GM19351 (cell line): ENCODE data around the gene SHROOM3.

ENCODE experiments used
- ATAC-seq: cut with Tn5 transposase; IDR thresholded peaks from one replicate; pipeline ENCODE4 v1.9.1; 2021; ENCODE audit warnings: mild to moderate bottlenecking, moderate library complexity; ENCODE audit not compliant: unreplicated experiment

The SHROOM3 gene

GRCh38 chr4:76651616-76652015 is 216.6 kb downstream of the SHROOM3 start:
- ATAC-seq, result no peak

DNA sequence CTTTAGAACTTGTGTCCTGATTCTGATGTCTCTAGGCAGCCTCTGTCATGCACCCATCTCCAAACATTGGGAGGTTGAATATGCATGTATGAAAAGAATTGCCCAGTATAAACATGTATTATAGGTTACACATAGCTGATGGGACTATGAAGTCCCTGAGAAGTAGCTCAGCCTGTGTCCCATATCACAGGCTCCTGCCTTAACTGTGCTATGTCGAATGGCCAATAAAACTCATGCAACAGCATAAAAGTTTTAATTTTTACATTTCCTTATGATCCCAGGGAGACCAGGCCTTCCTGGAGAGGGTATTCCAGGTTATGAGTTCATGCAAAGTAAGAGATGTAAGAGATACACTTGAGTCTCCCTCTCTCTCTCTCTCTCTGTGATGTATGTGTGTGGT is 217.4 kb downstream of the SHROOM3 start:
- no peak for ATAC-seq

GRCh38 chr4:76654084-76654483 is 219.1 kb downstream of the SHROOM3 start:
- ATAC-seq, result no peak

DNA sequence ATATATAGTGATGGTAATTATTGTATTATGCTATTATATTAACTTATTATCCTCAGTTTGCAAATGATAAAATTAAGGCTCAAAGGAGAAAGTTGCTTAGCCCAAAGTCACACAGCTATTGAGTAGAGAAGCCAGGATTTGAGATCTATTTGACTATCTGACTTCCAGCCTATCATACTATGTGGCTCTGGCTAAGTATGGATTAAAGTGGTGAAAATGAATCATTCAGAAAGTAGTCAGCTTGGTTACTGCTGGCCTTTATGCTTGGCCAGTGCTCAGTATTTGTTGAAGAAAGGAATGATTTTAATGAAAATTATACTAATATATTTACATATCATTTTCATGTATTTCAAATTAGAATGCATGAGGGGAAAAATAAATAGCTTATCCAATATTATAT is 219.8 kb downstream of the SHROOM3 start:
- no peak for ATAC-seq

DNA sequence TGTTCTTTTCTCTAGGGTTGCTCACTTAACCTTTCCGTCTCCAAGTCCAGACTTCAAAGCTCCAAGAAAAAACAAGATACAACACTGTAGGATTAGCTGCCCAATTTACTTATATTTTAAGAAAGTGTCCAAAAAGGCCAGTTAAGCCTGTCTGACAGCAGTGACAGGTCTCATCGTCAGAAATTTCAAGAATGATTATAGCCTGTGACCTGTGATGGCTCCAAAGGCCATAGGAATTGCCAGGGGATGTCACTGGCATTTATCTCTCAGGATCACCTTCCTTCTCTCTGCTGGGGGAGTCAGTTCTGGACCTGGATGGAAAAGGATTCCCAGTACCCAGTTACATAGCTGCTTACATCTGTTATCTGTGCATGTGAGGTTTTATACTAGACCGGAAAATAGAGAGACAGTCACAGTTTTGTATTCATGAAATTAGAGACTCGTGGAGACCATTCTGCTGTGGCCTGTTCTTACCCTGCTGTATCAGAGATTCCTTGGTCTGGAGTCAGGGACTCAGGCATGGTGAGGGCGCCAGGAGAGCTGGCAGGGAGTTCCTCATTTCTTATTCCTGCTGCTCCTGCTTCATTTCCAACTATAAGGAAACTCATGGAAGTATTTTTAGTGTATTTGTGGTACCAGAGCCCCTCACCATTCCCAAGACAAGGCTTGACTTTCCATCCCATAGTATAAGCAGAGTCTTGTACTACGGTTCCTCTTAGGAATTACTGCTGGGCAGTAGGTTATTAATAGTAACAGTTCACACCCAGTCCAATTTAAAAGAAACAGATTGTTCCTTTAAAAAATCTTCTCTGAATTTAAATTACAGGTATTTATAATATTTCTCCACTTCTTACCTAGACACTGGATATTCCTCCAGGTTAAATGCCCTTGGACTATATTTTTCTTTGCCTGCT is 220.8 kb downstream of the SHROOM3 start:
- no peak for ATAC-seq

DNA sequence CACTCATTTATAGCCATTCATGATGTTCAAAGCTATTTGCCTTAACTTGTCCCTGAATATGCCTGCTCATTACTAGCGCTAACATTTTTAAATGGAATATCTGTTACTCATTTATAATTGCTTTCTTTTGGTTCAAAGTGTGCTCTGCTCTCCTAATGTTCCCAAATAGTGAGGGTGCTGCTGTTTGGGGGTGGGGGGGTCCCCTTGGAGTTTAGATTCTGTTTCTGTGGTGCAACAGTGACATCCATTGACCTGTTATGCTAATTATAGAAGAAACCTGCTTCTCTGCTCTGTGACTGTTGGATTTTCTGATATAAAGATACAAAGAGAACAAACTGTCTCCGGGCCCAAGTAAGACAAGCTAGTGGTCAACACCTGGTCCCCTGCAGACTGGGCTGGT is 222.4 kb downstream of the SHROOM3 start:
- ATAC-seq, result no peak

DNA sequence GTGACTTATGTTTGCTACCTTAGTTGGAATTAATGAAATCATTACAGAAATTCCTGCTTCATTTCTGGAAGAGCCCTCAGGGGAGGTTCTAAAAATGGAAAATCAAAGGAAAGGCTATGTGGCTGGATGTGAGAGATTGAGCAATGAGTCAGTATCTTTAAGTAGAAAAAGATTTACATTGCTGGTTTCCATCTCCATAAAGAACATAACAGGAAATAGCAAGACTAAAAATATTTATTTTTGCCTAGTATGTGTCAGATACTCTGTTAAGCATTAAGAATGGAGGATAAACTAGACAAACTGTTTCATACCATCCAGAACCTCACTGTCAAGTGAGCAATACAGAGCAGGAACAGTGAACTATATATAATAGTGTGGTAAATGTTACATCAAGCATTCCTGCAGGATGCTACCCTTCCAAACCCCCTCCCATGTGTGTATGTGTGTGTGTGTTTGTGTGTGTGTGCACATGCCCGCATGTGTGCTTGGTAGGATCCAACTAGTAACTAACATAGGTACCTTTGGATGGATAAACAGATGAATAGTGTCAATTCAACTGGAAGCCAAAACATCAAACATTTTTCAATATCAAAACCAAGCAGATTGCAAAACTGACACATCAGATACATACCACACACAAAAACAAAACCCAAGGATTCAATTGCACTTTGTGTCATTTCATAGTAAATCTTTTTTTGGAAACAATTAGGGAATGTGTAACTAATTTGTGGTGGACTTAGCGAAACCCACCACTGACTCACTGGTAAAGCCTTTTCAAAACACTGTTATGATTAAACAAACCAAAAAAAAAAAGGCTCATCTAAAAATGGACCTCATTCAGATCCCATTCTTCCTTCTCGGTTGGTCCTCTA is 223.4 kb downstream of the SHROOM3 start:
- no peak for ATAC-seq

DNA sequence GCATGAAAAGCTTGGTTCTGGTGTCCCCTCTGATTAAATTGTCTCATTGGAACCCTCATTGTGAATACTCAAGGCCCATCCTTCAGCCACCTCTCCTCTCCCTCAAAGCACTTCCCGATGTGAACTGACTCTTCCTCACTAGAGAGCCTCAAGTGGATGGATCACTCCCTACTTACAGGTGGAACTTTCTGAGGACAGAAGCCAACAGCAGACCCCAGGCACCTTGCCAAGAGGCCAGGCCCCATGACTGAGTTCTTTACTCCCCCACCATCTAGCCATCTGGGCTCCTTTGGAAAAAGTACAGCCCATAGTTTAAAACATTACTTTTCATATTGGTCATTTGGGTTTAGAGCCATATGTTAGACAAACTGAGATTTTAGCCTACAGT is 224.1 kb downstream of the SHROOM3 start:
- ATAC-seq, result no peak

- ATAC-seq, result no peak
These were observed 228.8 kb downstream of the SHROOM3 start for GRCh38 chr4:76663824-76664223.

- no peak for ATAC-seq
These were observed 230.1 kb downstream of the SHROOM3 start for GRCh38 chr4:76665153-76665552.

DNA sequence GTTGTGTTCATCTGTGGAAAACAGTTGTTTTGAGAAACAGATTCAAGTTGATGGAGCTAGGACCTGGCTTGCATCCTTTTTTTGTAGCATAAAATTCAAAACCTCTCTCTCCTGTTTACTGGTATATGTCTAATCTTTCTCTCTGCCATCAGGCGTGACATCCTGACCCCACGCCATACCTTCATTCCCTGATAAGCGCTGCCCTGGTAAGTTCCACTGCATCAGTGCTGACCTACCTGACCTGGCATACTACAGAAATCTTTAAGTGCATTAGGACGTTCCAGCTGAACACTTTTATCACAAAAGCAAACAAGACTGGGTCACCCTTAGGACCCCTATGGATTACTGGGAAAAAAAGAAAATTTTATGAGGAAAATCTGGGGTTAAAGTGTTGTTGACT is 230.7 kb downstream of the SHROOM3 start:
- no peak for ATAC-seq

DNA sequence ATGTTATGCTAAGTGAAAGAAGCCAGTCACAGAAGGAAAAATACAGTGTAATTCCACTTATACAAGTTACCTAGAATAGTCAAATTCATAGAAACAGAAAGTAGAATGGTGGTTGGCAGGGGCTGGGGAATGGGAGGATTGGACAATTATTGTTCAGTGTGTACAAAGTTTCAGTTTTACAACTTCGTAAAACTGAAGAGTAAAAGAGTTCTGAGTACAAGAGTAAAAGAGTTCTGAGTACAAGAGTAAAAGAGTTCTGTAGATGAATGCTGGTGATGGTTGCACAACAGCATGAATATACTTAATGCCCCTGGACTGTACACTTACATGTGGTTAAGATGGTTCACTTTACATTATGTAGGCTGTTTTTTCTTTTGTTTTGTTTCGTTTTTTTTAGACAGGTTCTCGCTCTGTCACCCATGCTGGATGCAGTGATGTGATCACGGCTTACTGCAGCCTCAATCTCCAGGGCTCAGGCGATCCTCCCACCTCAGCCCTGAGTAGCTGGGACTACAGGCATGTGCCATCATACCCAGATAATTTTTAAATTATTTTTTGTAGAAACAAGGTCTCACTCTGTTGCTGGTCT is 232.0 kb downstream of the SHROOM3 start:
- no peak for ATAC-seq

GRCh38 chr4:76670631-76671030 is 235.6 kb downstream of the SHROOM3 start:
- no peak for ATAC-seq

DNA sequence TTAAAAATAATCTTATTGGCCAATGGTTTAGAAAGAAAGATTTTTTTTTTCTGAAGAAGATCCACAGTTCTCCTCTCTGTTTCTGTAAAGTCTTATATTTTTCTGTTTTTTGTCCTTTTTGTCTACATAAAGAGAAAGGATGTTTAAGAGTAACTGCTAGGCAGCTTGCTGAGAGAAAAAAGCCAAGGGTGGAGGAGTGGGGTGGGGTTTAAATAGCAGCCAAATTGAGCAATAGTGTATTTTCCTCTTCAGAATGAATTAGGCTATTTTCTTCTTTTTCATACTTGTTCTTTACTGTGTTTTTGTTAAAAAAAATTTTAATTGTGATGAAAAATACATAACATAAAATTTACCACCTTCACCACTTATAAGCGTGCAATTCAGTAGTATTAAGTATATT is 238.3 kb downstream of the SHROOM3 start:
- ATAC-seq, result no peak

DNA sequence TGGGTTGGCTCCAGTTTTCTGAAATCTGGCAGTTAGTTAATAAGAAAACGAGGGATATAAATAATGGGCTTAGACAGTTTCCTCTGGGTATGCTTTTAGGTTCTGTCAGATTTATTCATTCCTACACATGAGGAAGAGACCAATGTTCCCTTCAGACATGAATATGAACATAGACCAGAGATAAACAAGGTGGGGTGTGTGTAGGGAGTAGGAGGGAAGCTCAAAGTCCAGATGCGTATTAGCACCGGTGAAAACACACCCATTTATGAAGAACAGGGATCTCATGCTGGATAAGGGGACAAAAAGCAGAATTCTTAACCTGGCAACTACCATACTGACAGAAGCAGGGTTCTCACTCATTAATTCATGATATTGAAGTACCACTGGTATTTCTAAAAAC is 240.0 kb downstream of the SHROOM3 start:
- ATAC-seq, result no peak

- no peak for ATAC-seq
These were observed 242.7 kb downstream of the SHROOM3 start for GRCh38 chr4:76677571-76678326.

- ATAC-seq, result no peak
These were observed 244.7 kb downstream of the SHROOM3 start for GRCh38 chr4:76679691-76680090.

DNA sequence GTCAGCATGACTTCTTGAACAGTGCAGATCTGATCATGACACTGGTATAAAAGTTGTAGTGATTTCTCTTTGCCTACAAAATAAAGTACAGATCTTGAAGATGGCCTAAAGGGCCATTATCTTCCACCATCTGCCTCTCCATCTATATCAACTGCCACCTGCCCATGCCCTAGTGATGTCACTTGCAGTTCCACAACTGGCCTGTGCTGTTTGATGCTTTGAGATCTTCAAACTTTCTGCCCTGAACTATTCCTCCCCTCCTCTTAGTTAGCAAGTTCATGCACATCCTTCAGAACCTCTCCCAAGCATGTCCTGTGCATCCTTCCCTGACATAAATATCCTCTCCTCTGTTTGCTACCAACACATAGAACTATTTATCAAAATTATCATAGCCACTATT is 245.9 kb downstream of the SHROOM3 start:
- no peak for ATAC-seq

GRCh38 chr4:76681996-76682395 is 247.0 kb downstream of the SHROOM3 start:
- no peak for ATAC-seq

- ATAC-seq, result no peak
These were observed 248.1 kb downstream of the SHROOM3 start for GRCh38 chr4:76683144-76683543.
